H9 (cell line): Measurements from ENCODE around the gene KIAA0825. TPM values are rescaled to one million over a fixed set of nuclear protein-coding genes. Genes with fewer than 3 reads are reported as not detected.

Experiments
- DNase-seq: peaks from one replicate; pipeline ENCODE4 v3.0.0-alpha.2; 2017
- H2AFZ ChIP-seq: one replicate; pipeline ENCODE4 v1.6.1; 2013; ENCODE audit warnings: mild to moderate bottlenecking, low read length, control low read depth, moderate library complexity
- H2AK5ac ChIP-seq: 2 replicates; pipeline ENCODE4 v1.6.1; 2013; ENCODE audit warnings: low read length, control low read depth, mixed read lengths; ENCODE audit not compliant: insufficient read length
- H2BK120ac ChIP-seq: one replicate; pipeline ENCODE4 v1.6.1; 2013; ENCODE audit warnings: low read depth, mild to moderate bottlenecking, low read length, control low read depth, inconsistent platforms; ENCODE audit not compliant: poor library complexity, severe bottlenecking
- H2BK12ac ChIP-seq: 2 replicates; pipeline ENCODE4 v1.6.1; 2013; ENCODE audit warnings: low read length, control low read depth, mixed read lengths, low read depth; ENCODE audit not compliant: insufficient read length
- H2BK15ac ChIP-seq: 2 replicates; pipeline ENCODE4 v1.6.1; 2013; ENCODE audit warnings: low read depth, low read length, control low read depth
- H2BK20ac ChIP-seq: one replicate; pipeline ENCODE4 v1.6.1; 2013; ENCODE audit warnings: low read depth, mild to moderate bottlenecking, low read length, control low read depth, inconsistent platforms; ENCODE audit not compliant: poor library complexity, severe bottlenecking
- H2BK5ac ChIP-seq: 2 replicates; pipeline ENCODE4 v1.6.1; 2013; ENCODE audit warnings: low read length, control low read depth, mixed read lengths; ENCODE audit not compliant: insufficient read length
- H3K14ac ChIP-seq: 2 replicates; pipeline ENCODE4 v1.6.1; 2013; ENCODE audit warnings: low read length, control low read depth; ENCODE audit not compliant: insufficient read depth
- H3K18ac ChIP-seq: 2 replicates; pipeline ENCODE4 v1.6.1; 2013; ENCODE audit warnings: low read depth, mild to moderate bottlenecking, mixed read lengths, low read length, control low read depth; ENCODE audit not compliant: insufficient read length
- H3K23ac ChIP-seq: 2 replicates; pipeline ENCODE4 v1.6.1; 2013; ENCODE audit warnings: low read length, control low read depth, mixed read lengths, low read depth; ENCODE audit not compliant: insufficient read length
- H3K23me2 ChIP-seq: 2 replicates; pipeline ENCODE4 v1.6.1; 2013; ENCODE audit warnings: low read depth, mild to moderate bottlenecking, mixed read lengths, low read length, control low read depth; ENCODE audit not compliant: insufficient read length, poor library complexity, severe bottlenecking
- H3K27ac ChIP-seq: 2 replicates; pipeline ENCODE4 v1.5.1; 2013; ENCODE audit warnings: low read length, control low read depth, mixed read lengths, low read depth; ENCODE audit not compliant: insufficient read length
- H3K27me3 ChIP-seq: 2 replicates; pipeline ENCODE4 v1.6.1; 2013; ENCODE audit warnings: low read length, control low read depth, inconsistent platforms; ENCODE audit not compliant: insufficient read depth
- H3K4ac ChIP-seq: 2 replicates; pipeline ENCODE4 v1.6.1; 2013; ENCODE audit warnings: low read depth, mild to moderate bottlenecking, control low read depth, inconsistent platforms, low read length, moderate library complexity
- H3K4me1 ChIP-seq: 2 replicates; pipeline ENCODE4 v1.6.1; 2013; ENCODE audit warnings: low read length, control low read depth, inconsistent platforms; ENCODE audit not compliant: insufficient read depth
- H3K4me2 ChIP-seq: 2 replicates; pipeline ENCODE4 v1.6.1; 2013; ENCODE audit warnings: low read length, control low read depth, mixed read lengths; ENCODE audit not compliant: insufficient read length, insufficient read depth
- H3K56ac ChIP-seq: 2 replicates; pipeline ENCODE4 v1.6.1; 2013; ENCODE audit warnings: low read depth, mild to moderate bottlenecking, mixed read lengths, low read length, control low read depth; ENCODE audit not compliant: insufficient read length
- H3K79me1 ChIP-seq: 2 replicates; pipeline ENCODE4 v1.6.1; 2013; ENCODE audit warnings: low read depth, mild to moderate bottlenecking, moderate library complexity, low read length, control low read depth, inconsistent platforms; ENCODE audit not compliant: insufficient read depth, poor library complexity, severe bottlenecking
- H3K79me2 ChIP-seq: 2 replicates; pipeline ENCODE4 v1.6.1; 2013; ENCODE audit warnings: low read length, control low read depth, inconsistent platforms; ENCODE audit not compliant: insufficient read depth
- H3K9ac ChIP-seq: 2 replicates; pipeline ENCODE4 v1.6.1; 2013; ENCODE audit warnings: low read length, control low read depth, mixed read lengths; ENCODE audit not compliant: insufficient read length; ENCODE audit errors: extremely low read depth
- H3K9me3 ChIP-seq: one replicate; pipeline ENCODE4 v1.6.1; 2013; ENCODE audit warnings: low read depth, low read length, inconsistent platforms; ENCODE audit not compliant: control insufficient read depth
- H3T11ph ChIP-seq: one replicate; pipeline ENCODE4 v1.6.1; 2013; ENCODE audit warnings: mild to moderate bottlenecking, low read length, control low read depth, inconsistent platforms
- H4K20me1 ChIP-seq: one replicate; pipeline ENCODE4 v1.6.1; 2013; ENCODE audit not compliant: control insufficient read depth, insufficient read length, insufficient read depth
- H4K5ac ChIP-seq: 2 replicates; pipeline ENCODE4 v1.6.1; 2013; ENCODE audit warnings: low read depth, mild to moderate bottlenecking, mixed read lengths, low read length, control low read depth; ENCODE audit not compliant: insufficient read length
- H4K8ac ChIP-seq: replicated peaks from 2 replicates; pipeline ENCODE4 v1.6.1; 2013; ENCODE audit warnings: low read length, control low read depth, mixed read lengths, low read depth; ENCODE audit not compliant: insufficient read length
- H4K91ac ChIP-seq: 2 replicates; pipeline ENCODE4 v1.6.1; 2013; ENCODE audit warnings: low read depth, mild to moderate bottlenecking, moderate library complexity, mixed read lengths, low read length, control low read depth; ENCODE audit not compliant: insufficient read length
- H3K27ac Mint-ChIP-seq, 3 experiments: 2 replicates in 2 of 3; 3 replicates in 1 of 3; pipeline ENCODE4 v1.8.0; 2020 to 2021; ENCODE audit warnings: mixed read lengths in 3 of 3, mild to moderate bottlenecking in 1 of 3, moderate library complexity in 1 of 3
- H3K27me3 Mint-ChIP-seq: 2 replicates; pipeline ENCODE4 v1.8.0; 2021; ENCODE audit warnings: low read depth, mild to moderate bottlenecking, moderate library complexity, mixed read lengths
- H3K36me3 Mint-ChIP-seq, 3 experiments: 2 replicates in 2 of 3; 3 replicates in 1 of 3; pipeline ENCODE4 v1.8.0; 2020 to 2021; ENCODE audit warnings: low read depth in 3 of 3, mixed read lengths in 3 of 3; ENCODE audit not compliant: insufficient read depth in 1 of 3
- H3K4me1 Mint-ChIP-seq, 2 experiments: 2 replicates each; pipeline ENCODE4 v1.8.0; 2020; ENCODE audit warnings: mixed read lengths in 2 of 2
- H3K4me3 Mint-ChIP-seq, 2 experiments: 2 replicates in 1 of 2; 3 replicates in 1 of 2; pipeline ENCODE4 v1.8.0; 2020 to 2021; ENCODE audit warnings: mild to moderate bottlenecking in 2 of 2, mixed read lengths in 2 of 2, moderate library complexity in 1 of 2
- H3K9me3 Mint-ChIP-seq, 2 experiments: 2 replicates in 1 of 2; 3 replicates in 1 of 2; pipeline ENCODE4 v1.8.0; 2020; ENCODE audit warnings: mild to moderate bottlenecking in 2 of 2, mixed read lengths in 2 of 2, moderate library complexity in 1 of 2
- CTCF ChIP-seq: fragments of 200-600 bp; sonication (generic); conservative IDR thresholded peaks from 3 replicates; pipeline ENCODE4 v1.8.0; 2021; ENCODE audit warnings: antibody characterized with exemption, mild to moderate bottlenecking
- WGBS: extraction: QIAGEN DNeasy Blood & Tissue Kit; methylation state at CpG from one replicate; pipeline ENCODE4 v1.1.7; 2013; ENCODE audit warnings: missing lambda C conversion rate, low lambda C conversion rate, mixed read lengths; ENCODE audit not compliant: insufficient read length; ENCODE audit errors: extremely low coverage; 5-methylcytosine and 5-hydroxymethylcytosine counted together
- total RNA-seq: library from RNA; stranded (reverse); gene quantifications from 2 replicates; pipeline ENCODE4 v1.2.1, GENCODE V29; 2021

Gene KIAA0825
- total RNA-seq, 1 experiment from 2014 or later: 1.8 TPM

GRCh38 chr5:94199566-94199965, 418.8 kb downstream of the KIAA0825 start:
- Histone ChIP-seq H2BK20ac (no peak overlapping the region), H2AK5ac (no peak overlapping the region), H4K8ac (no peak overlapping the region), H3K9me3 (no peaks in the 10 kb centered on the region), H2AFZ (no peak overlapping the region), H4K20me1 (no peaks in the 10 kb centered on the region), H3T11ph (no peak overlapping the region), H3K4me1 (peaks cover 7% of the 10 kb centered on the region; the same call in 1 of the 2 replicates), H3K23ac (no peak overlapping the region), H2BK12ac (no peak overlapping the region), H3K23me2 (no peaks in the 10 kb centered on the region), H3K14ac (no peak overlapping the region), H3K18ac (no peak overlapping the region), H3K79me1 (peaks cover 6% of the 10 kb centered on the region), H3K79me2 (no peaks in the 10 kb centered on the region; the same call in 1 of the 2 replicates), H3K56ac (no peak overlapping the region), H2BK5ac (no peak overlapping the region), H3K4me2 (no peak overlapping the region), H3K27me3 (no peaks in the 10 kb centered on the region), H3K4ac (no peak overlapping the region), H2BK15ac (no peak overlapping the region), H4K91ac (no peak overlapping the region), H3K9ac (no peak overlapping the region), H4K5ac (no peak overlapping the region), H2BK120ac (no peak overlapping the region), H3K27ac (no peak overlapping the region)
- no peaks in the 10 kb centered on the region for H3K9me3 Mint-ChIP-seq
- H3K36me3 Mint-ChIP-seq: peaks cover 0 to 22% (median 14%) of the 10 kb centered on the region in 3 experiments; a peak in 3 of 7 replicates
- TF ChIP-seq CTCF: no peak
- H3K4me1 Mint-ChIP-seq: peaks cover 37 to 42% of the 10 kb centered on the region in 2 experiments
- no peak overlapping the region for H3K4me3 Mint-ChIP-seq
- H3K27me3 Mint-ChIP-seq: no peaks in the 10 kb centered on the region
- WGBS: no CpG with 5 or more reads among the region's 4 CpGs
- no peak for DNase-seq
- H3K27ac Mint-ChIP-seq: peak overlapping the region in 2 of 3 experiments; percentile 34 to 88; a peak in 4 of 7 replicates
